ENCODE measurements around the gene SF3A2.

Gene SF3A2

GRCh38 chr19:2288818-2289713, 52.4 kb downstream of the SF3A2 start:
- TF ChIP-seq, protein P1, sequence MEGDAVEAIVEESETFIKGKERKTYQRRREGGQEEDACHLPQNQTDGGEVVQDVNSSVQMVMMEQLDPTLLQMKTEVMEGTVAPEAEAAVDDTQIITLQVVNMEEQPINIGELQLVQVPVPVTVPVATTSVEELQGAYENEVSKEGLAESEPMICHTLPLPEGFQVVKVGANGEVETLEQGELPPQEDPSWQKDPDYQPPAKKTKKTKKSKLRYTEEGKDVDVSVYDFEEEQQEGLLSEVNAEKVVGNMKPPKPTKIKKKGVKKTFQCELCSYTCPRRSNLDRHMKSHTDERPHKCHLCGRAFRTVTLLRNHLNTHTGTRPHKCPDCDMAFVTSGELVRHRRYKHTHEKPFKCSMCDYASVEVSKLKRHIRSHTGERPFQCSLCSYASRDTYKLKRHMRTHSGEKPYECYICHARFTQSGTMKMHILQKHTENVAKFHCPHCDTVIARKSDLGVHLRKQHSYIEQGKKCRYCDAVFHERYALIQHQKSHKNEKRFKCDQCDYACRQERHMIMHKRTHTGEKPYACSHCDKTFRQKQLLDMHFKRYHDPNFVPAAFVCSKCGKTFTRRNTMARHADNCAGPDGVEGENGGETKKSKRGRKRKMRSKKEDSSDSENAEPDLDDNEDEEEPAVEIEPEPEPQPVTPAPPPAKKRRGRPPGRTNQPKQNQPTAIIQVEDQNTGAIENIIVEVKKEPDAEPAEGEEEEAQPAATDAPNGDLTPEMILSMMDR (IDR thresholded peaks at IDR 0.05; ENCODE audit: low read depth, low read length, missing control alignments): no peak
- H3K4me3 ChIP-seq (replicated peaks; ENCODE audit: low read depth, low read length): no peak overlapping the region
- DNase-seq (ENCODE audit: extremely low read depth, low read depth): no peak

GRCh38 chr19:2289714-2290435, 53.3 kb downstream of the SF3A2 start:
- DNase-seq (ENCODE audit: extremely low read depth, low read depth): no peak
- TF ChIP-seq, protein P1 (IDR thresholded peaks at IDR 0.05; ENCODE audit: low read depth, low read length, missing control alignments): no peak
- H3K4me3 ChIP-seq (replicated peaks; ENCODE audit: low read depth, low read length): peak overlapping the region; percentile 13; the same call in 1 of the 2 replicates

GRCh38 chr19:2290441-2291184, 54.0 kb downstream of the SF3A2 start:
- 0 out of 2 replicates have a peak overlapping the region, but pooled peaks have one; percentile 9 for H3K4me3 ChIP-seq (replicated peaks; ENCODE audit: low read depth, low read length)
- no peak for DNase-seq (ENCODE audit: extremely low read depth, low read depth)
- TF ChIP-seq, protein P1 (IDR thresholded peaks at IDR 0.05; ENCODE audit: low read depth, low read length, missing control alignments): no peak

GRCh38 chr19:2291185-2291751, 54.6 kb downstream of the SF3A2 start:
- no peak for DNase-seq (ENCODE audit: extremely low read depth, low read depth)
- TF ChIP-seq, protein P1 (IDR thresholded peaks at IDR 0.05; ENCODE audit: low read depth, low read length, missing control alignments): no peak
- 0 out of 2 replicates have a peak overlapping the region, but pooled peaks have one; percentile 9 for H3K4me3 ChIP-seq (replicated peaks; ENCODE audit: low read depth, low read length)

DNA sequence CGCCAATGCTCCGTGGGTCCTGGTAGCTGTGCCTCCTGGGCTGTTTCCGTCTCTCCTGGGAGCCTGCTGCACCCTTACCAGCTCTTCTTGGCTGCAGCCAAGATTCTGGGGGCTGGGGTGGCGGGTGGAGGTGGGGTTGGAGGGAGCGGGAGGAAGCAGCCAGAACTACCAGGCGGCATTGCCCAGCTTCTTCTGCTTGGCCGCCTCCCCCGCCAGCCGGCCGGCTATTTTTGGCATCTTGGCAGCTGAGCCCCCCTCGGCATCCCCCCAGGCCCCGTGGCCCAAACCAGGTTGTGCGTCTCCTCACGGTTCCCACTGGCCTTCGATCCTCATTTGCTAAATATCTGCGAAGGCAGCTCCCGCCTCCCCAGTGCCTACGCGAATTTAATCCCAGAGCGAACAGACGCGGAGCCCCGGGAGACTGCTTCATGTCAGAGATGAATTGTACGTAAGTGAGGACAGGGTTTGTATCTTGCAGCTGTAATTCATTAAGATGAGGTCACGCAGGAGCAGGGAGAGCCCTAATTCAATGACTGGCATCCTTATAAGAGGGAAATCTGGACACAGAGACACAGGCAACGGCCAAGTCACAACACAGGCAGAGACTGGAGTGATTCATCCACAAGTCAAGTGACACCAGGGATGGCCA, 58.2 kb downstream of the SF3A2 start:
- H3K4me3 ChIP-seq (replicated peaks; ENCODE audit: low read depth, low read length): no peak overlapping the region
- DNase-seq (ENCODE audit: extremely low read depth, low read depth): peak; percentile 56
- TF ChIP-seq, protein P1 (IDR thresholded peaks at IDR 0.05; ENCODE audit: low read depth, low read length, missing control alignments): no peak

GRCh38 chr19:2296141-2296540, 59.5 kb downstream of the SF3A2 start:
- TF ChIP-seq, protein P1 (IDR thresholded peaks at IDR 0.05; ENCODE audit: low read depth, low read length, missing control alignments): no peak
- no peak for DNase-seq (ENCODE audit: extremely low read depth, low read depth)
- no peak overlapping the region for H3K4me3 ChIP-seq (replicated peaks; ENCODE audit: low read depth, low read length)
